Glutamatergic neuron (in vitro differentiated cells): ENCODE measurements around the gene STON2. TPM values are rescaled to one million over a fixed set of nuclear protein-coding genes. Genes with fewer than 3 reads are reported as not detected.

Source experiments
- DNase-seq: peaks from one replicate; pipeline ENCODE4 v3.0.0; 2022
- H3K27ac Mint-ChIP-seq: one replicate; pipeline ENCODE4 v1.8.0; 2020; ENCODE audit warnings: mild to moderate bottlenecking, mixed read lengths, inconsistent platforms; ENCODE audit not compliant: unreplicated experiment
- H3K27me3 Mint-ChIP-seq: one replicate; pipeline ENCODE4 v1.8.0; 2020; ENCODE audit warnings: mild to moderate bottlenecking, moderate library complexity, mixed read lengths, inconsistent platforms; ENCODE audit not compliant: unreplicated experiment
- H3K36me3 Mint-ChIP-seq: one replicate; pipeline ENCODE4 v1.8.0; 2020; ENCODE audit warnings: mild to moderate bottlenecking, mixed read lengths, inconsistent platforms; ENCODE audit not compliant: unreplicated experiment
- H3K4me1 Mint-ChIP-seq: one replicate; pipeline ENCODE4 v1.8.0; 2020; ENCODE audit warnings: mild to moderate bottlenecking, low read depth, mixed read lengths, inconsistent platforms; ENCODE audit not compliant: unreplicated experiment
- H3K4me3 Mint-ChIP-seq: one replicate; pipeline ENCODE4 v1.8.0; 2020; ENCODE audit warnings: mild to moderate bottlenecking, mixed read lengths, inconsistent platforms; ENCODE audit not compliant: unreplicated experiment
- H3K9me3 Mint-ChIP-seq: one replicate; pipeline ENCODE4 v1.8.0; 2020; ENCODE audit warnings: mild to moderate bottlenecking, moderate library complexity, mixed read lengths, inconsistent platforms; ENCODE audit not compliant: unreplicated experiment
- CTCF ChIP-seq: fragments of 200-600 bp; sonication (generic); IDR thresholded peaks from one replicate; pipeline ENCODE4 v1.5.0; 2021; ENCODE audit not compliant: partially characterized antibody, unreplicated experiment
- total RNA-seq: library from RNA; stranded (reverse); fragmentation: NEBNext Ultra II Directional; extraction: Animal tissue kit (Norgen Biotek cat#: 25700); gene quantifications from one replicate; pipeline ENCODE4 v1.2.1, GENCODE V29; 2021; ENCODE audit not compliant: unreplicated experiment

The STON2 gene
- total RNA-seq, 1 donor from 2014 or later, result 278 TPM

GRCh38 chr14:81312289-81312876 lies 87.7 kb downstream of the STON2 start:
- no peak for DNase-seq
- H3K9me3 Mint-ChIP-seq, result peaks cover 11% of the 10 kb centered on the region
- no peak overlapping the region for H3K4me3 Mint-ChIP-seq

GRCh38 chr14:81311778-81312177 lies 88.3 kb downstream of the STON2 start:
- Mint-ChIP-seq H3K36me3 (no peaks in the 10 kb centered on the region), H3K4me1 (peaks cover 80% of the 10 kb centered on the region), H3K27me3 (no peaks in the 10 kb centered on the region), H3K4me3 (peak overlapping the region; percentile 47), H3K9me3 (peaks cover 11% of the 10 kb centered on the region), H3K27ac (peak overlapping the region; percentile 91)
- no peak for DNase-seq
- TF ChIP-seq CTCF, result no peak

More at GRCh38 chr14:81312289-81312876, 87.7 kb downstream of the STON2 start:
- Mint-ChIP-seq H3K36me3 (no peaks in the 10 kb centered on the region), H3K27ac (peak overlapping the region; percentile 91), H3K4me1 (peaks cover 75% of the 10 kb centered on the region), H3K27me3 (peaks cover 2% of the 10 kb centered on the region)
- TF ChIP-seq CTCF, result no peak

GRCh38 chr14:81311141-81311540 lies 89.0 kb downstream of the STON2 start:
- peaks cover 13% of the 10 kb centered on the region for H3K9me3 Mint-ChIP-seq
- no peaks in the 10 kb centered on the region for H3K27me3 Mint-ChIP-seq
- TF ChIP-seq CTCF, result no peak
- H3K4me3 Mint-ChIP-seq, result peak overlapping the region; percentile 67
- peaks cover 81% of the 10 kb centered on the region for H3K4me1 Mint-ChIP-seq
- peak; percentile 39 for DNase-seq
- H3K27ac Mint-ChIP-seq, result peak overlapping the region; percentile 91
- no peaks in the 10 kb centered on the region for H3K36me3 Mint-ChIP-seq

- H3K4me3 Mint-ChIP-seq, result peak overlapping the region; percentile 53
- no peak for DNase-seq
- no peak for TF ChIP-seq CTCF
- peaks cover 14% of the 10 kb centered on the region for H3K9me3 Mint-ChIP-seq
- H3K36me3 Mint-ChIP-seq, result no peaks in the 10 kb centered on the region
- H3K27me3 Mint-ChIP-seq, result no peaks in the 10 kb centered on the region
- H3K27ac Mint-ChIP-seq, result peak overlapping the region; percentile 91
- peaks cover 80% of the 10 kb centered on the region for H3K4me1 Mint-ChIP-seq
Observed at GRCh38 chr14:81310606-81311005, 89.5 kb downstream of the STON2 start.

- no peak for DNase-seq
- peak overlapping the region; percentile 69 for H3K4me3 Mint-ChIP-seq
- no peak for TF ChIP-seq CTCF
- H3K36me3 Mint-ChIP-seq, result no peaks in the 10 kb centered on the region
- peaks cover 81% of the 10 kb centered on the region for H3K4me1 Mint-ChIP-seq
- H3K9me3 Mint-ChIP-seq, result peaks cover 14% of the 10 kb centered on the region
- H3K27ac Mint-ChIP-seq, result peak overlapping the region; percentile 31
- no peaks in the 10 kb centered on the region for H3K27me3 Mint-ChIP-seq
Observed at GRCh38 chr14:81309511-81309910, 90.6 kb downstream of the STON2 start.
